Uterus (tissue), 4 donors: ENCODE data around the gene THOC5. TPM values are rescaled to one million over a fixed set of nuclear protein-coding genes. Genes with fewer than 3 reads are reported as not detected.
"Not testable (repeated sequence)": the region's sequence is repeated elsewhere in the genome, so short reads cannot be mapped to it uniquely, and the experiment has no call there.

Experiments used
- DNase-seq, 2 donors: peaks; one replicate each; pipeline ENCODE4 v3.0.0-alpha.2; 2019 to 2020
- H3K27ac ChIP-seq, 2 donors: fragments of 200-600 bp; sonication (generic); 1 replicate in 1 of 2; 2 replicates in 1 of 2; pipeline ENCODE4 v1.5.1; 2016 to 2018
- H3K27me3 ChIP-seq, 2 donors: fragments of 200-600 bp; sonication (generic); one replicate each; pipeline ENCODE4 v1.5.1; 2018 to 2019; ENCODE audit warnings: control low read depth in 1 of 2
- H3K36me3 ChIP-seq, 2 donors: fragments of 200-600 bp; sonication (generic); one replicate each; pipeline ENCODE4 v1.5.1; 2019; ENCODE audit warnings: control low read depth in 1 of 2
- H3K4me1 ChIP-seq, 2 donors: fragments of 200-600 bp; sonication (generic); one replicate each; pipeline ENCODE4 v1.5.1; 2018 to 2019; ENCODE audit warnings: control low read depth in 1 of 2
- H3K4me3 ChIP-seq, 2 donors: fragments of 200-600 bp; sonication (generic); 1 replicate in 1 of 2; 2 replicates in 1 of 2; pipeline ENCODE4 v1.5.1; 2018 to 2019; ENCODE audit warnings: mild to moderate bottlenecking in 1 of 2
- H3K9me3 ChIP-seq, 2 donors: fragments of 200-600 bp; sonication (generic); one replicate each; pipeline ENCODE4 v1.5.1; 2019; ENCODE audit warnings: control low read depth in 1 of 2
- POLR2A ChIP-seq, 2 donors: fragments of 450-650 bp; IDR thresholded peaks; one replicate each; pipeline ENCODE4 v1.6.1; 2016; ENCODE audit warnings: antibody characterized with exemption in 2 of 2, mild to moderate bottlenecking in 1 of 2, moderate library complexity in 1 of 2
- intact Hi-C: fragments of 100-400 bp; cut with DNase I; formaldehyde crosslinking; loops from one replicate; pipeline ENCODE4 v1.15.1; 2023; ENCODE audit warnings: low total_unique reads
- total RNA-seq, 4 donors: library from RNA; depleted of rRNA in 3 of 4; stranded (reverse); fragments of >200 nt in 3 of 4; gene quantifications; one replicate each; pipeline versions ENCODE4 v1.1.0 to v1.2.4, GENCODE V29; 2014 to 2023
- TF ChIP-seq, protein P1 (sequence below), 4 experiments: fragments of 200-600 bp in 2 of 4; fragments of 450-650 bp in 2 of 4; sonication (generic) in 2 of 4; IDR thresholded peaks; one replicate each; pipeline ENCODE4 v1.5.1; 2016 to 2019; ENCODE audit warnings: antibody characterized with exemption in 4 of 4, mild to moderate bottlenecking in 2 of 4, moderate library complexity in 1 of 4
- donor health status: DM: yes; HTN: yes; CAD: no.

THOC5 gene
- total RNA-seq, 4 donors from 2014 or later = 8.5 to 59.1 (median 48.7) TPM

DNA sequence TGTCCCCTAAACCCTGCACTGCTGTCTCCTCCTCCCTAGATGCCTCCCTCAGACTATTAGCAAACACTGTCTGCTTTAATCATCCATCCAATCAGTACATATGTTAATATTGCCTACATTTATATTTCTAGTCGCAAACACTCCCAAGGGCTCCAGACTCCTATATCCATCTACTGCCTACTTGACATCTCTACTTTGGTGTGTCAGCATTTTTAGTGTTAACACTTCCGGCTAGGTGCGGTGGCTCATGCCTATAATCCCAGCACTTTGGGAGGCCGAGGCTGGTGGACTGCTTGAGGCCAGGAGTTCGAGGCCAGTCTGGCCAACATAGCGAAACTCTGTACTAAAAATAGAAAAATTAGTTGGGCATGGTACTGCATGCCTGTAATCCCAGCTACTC lies 5.5 kb upstream of the THOC5 start:
- no peak for DNase-seq
- no peak overlapping the region for H3K4me3 ChIP-seq
- no peak overlapping the region for H3K27ac ChIP-seq
- H3K4me1 ChIP-seq = peaks cover 0 to 6% of the 10 kb centered on the region in 2 donors
- no peak for TF ChIP-seq POLR2A (IDR thresholded peaks at IDR 0.05)
- TF ChIP-seq, protein P1, sequence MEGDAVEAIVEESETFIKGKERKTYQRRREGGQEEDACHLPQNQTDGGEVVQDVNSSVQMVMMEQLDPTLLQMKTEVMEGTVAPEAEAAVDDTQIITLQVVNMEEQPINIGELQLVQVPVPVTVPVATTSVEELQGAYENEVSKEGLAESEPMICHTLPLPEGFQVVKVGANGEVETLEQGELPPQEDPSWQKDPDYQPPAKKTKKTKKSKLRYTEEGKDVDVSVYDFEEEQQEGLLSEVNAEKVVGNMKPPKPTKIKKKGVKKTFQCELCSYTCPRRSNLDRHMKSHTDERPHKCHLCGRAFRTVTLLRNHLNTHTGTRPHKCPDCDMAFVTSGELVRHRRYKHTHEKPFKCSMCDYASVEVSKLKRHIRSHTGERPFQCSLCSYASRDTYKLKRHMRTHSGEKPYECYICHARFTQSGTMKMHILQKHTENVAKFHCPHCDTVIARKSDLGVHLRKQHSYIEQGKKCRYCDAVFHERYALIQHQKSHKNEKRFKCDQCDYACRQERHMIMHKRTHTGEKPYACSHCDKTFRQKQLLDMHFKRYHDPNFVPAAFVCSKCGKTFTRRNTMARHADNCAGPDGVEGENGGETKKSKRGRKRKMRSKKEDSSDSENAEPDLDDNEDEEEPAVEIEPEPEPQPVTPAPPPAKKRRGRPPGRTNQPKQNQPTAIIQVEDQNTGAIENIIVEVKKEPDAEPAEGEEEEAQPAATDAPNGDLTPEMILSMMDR (IDR thresholded peaks at IDR 0.05) = no peak
- no peaks in the 10 kb centered on the region for H3K36me3 ChIP-seq
- H3K9me3 ChIP-seq = no peaks in the 10 kb centered on the region
- no peaks in the 10 kb centered on the region for H3K27me3 ChIP-seq
- intact Hi-C loops = no loop called here

- no peak overlapping the region for H3K4me3 ChIP-seq
- intact Hi-C loops = no loop called here
- H3K4me1 ChIP-seq = peaks cover 0 to 6% of the 10 kb centered on the region in 2 donors
- TF ChIP-seq POLR2A (IDR thresholded peaks at IDR 0.05) = no peak
- TF ChIP-seq, protein P1 (IDR thresholded peaks at IDR 0.05) = no peak
- H3K9me3 ChIP-seq = no peaks in the 10 kb centered on the region
- DNase-seq = no peak
- peak overlapping the region in 1 of 2 donors; percentile 79 for H3K27ac ChIP-seq
- H3K36me3 ChIP-seq = no peaks in the 10 kb centered on the region
- no peaks in the 10 kb centered on the region for H3K27me3 ChIP-seq
These were observed 1.6 kb upstream of the THOC5 start for GRCh38 chr22:29555065-29555644.

DNA sequence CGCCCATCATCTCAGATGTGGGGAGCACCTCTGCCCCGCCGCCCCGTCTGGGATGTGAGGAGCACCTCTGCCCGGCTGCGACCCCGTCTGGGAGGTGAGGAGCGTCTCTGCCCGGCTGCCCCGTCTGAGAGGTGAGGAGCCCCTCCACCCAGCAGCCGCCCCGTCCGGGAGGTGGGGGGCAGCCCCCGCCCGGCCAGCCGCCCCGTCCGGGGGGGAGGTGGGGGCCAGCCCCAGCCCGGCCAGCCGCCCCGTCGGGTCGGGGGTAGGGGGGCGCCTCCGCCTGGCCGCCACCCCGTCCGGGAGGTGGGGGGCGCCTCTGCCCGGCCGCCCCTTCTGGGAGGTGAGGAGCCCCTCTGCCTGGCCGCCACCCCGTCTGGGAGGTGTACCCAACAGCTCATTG lies 1.2 kb downstream of the THOC5 start:
- intact Hi-C loops, H3K9me3 ChIP-seq, H3K4me1 ChIP-seq, H3K36me3 ChIP-seq, H3K27me3 ChIP-seq, DNase-seq, H3K27ac ChIP-seq: not testable (repeated sequence)
- H3K4me3 ChIP-seq = peak overlapping the region in 1 of 2 donors; percentile 81

DNA sequence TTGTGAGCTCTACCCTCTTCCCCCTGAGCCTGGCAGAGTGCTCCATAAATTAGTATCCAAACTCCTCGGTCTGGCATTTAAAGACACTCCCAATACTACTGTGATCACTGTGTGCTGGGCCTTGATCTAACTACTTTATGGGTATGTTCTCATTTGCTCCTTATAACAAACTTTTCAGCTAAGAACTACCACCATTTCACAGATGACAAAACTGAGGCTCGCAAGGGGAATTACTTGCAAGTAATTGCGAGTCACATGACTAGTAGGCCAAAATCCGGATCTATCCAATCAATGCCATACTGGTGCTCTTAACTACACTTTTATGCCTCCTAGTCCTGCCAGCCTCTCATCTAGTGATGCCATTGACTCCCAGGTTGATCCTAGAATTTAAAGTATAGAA lies 3.6 kb downstream of the THOC5 start:
- Histone ChIP-seq H3K9me3 (no peaks in the 10 kb centered on the region), H3K27me3 (no peaks in the 10 kb centered on the region), H3K27ac (no peak overlapping the region), H3K36me3 (no peaks in the 10 kb centered on the region), H3K4me3 (no peak overlapping the region), H3K4me1 (peaks cover 0 to 6% of the 10 kb centered on the region in 2 donors)
- TF ChIP-seq, protein P1 (IDR thresholded peaks at IDR 0.05) = no peak
- no peak for TF ChIP-seq POLR2A (IDR thresholded peaks at IDR 0.05)
- no peak for DNase-seq
- intact Hi-C loops = no loop called here

- H3K9me3 ChIP-seq, DNase-seq, H3K4me1 ChIP-seq, H3K27ac ChIP-seq, intact Hi-C loops, H3K4me3 ChIP-seq, H3K27me3 ChIP-seq, H3K36me3 ChIP-seq: not testable (repeated sequence)
These were observed 8.5 kb downstream of the THOC5 start for GRCh38 chr22:29545045-29545444.

DNA sequence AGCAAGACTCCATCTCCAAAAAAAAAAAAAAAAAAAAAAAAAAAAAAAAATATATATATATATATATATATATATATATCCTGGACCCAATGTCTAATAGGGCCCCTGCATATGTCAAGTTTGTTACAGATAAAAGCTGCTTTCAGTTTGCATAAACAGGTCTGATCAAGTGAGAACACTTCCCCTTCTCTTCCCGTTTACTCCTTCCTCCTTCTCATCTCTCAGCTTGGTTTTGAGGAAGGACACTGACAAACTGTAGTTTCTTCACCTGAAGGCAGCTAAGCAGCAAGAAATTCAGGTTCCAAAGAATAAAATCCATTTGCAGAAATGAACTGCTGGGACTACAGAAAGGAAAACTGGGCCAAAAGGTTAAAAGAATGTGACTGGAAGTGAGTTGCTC lies 11.7 kb downstream of the THOC5 start:
- intact Hi-C loops = no loop called here
- no peak for DNase-seq
- TF ChIP-seq, protein P1 (IDR thresholded peaks at IDR 0.05) = no peak
- no peak for TF ChIP-seq POLR2A (IDR thresholded peaks at IDR 0.05)
- no peaks in the 10 kb centered on the region for H3K4me1 ChIP-seq
- no peaks in the 10 kb centered on the region for H3K36me3 ChIP-seq
- no peaks in the 10 kb centered on the region for H3K9me3 ChIP-seq
- H3K4me3 ChIP-seq = no peak overlapping the region
- no peaks in the 10 kb centered on the region for H3K27me3 ChIP-seq
- no peak overlapping the region for H3K27ac ChIP-seq
